ENCODE results near the gene INF2.

Gene INF2

GRCh38 chr14:104758981-104759969 is 69.9 kb downstream of the INF2 start:
- H3K4me3 ChIP-seq (ENCODE audit: control insufficient read depth, low read depth, low read length) = no peak overlapping the region
- no peak for DNase-seq (ENCODE audit: low read depth)
- TF ChIP-seq, protein P1, sequence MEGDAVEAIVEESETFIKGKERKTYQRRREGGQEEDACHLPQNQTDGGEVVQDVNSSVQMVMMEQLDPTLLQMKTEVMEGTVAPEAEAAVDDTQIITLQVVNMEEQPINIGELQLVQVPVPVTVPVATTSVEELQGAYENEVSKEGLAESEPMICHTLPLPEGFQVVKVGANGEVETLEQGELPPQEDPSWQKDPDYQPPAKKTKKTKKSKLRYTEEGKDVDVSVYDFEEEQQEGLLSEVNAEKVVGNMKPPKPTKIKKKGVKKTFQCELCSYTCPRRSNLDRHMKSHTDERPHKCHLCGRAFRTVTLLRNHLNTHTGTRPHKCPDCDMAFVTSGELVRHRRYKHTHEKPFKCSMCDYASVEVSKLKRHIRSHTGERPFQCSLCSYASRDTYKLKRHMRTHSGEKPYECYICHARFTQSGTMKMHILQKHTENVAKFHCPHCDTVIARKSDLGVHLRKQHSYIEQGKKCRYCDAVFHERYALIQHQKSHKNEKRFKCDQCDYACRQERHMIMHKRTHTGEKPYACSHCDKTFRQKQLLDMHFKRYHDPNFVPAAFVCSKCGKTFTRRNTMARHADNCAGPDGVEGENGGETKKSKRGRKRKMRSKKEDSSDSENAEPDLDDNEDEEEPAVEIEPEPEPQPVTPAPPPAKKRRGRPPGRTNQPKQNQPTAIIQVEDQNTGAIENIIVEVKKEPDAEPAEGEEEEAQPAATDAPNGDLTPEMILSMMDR (conservative IDR thresholded peaks at IDR 0.05; ENCODE audit: control insufficient read depth, insufficient read depth, low read depth, low read length) = no peak

DNA sequence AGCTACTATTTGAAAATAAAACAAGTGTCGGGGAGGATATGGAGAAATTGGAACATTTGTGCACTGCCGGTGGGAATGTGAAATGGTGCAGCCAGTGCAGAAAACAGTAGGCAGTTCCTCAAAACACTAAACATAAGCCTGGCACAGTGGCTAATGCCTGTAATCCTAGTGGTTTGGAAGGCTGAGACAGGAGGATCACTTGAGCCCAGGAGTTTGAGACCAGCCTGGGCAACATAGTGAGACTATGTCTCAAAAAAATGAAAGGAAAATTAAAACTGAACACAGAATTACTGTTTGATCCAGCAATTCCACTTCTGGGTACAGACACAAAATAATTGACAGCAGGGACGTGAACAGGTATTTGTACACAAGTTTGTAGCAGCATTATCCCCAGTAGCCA is 76.1 kb downstream of the INF2 start:
- TF ChIP-seq, protein P1 (conservative IDR thresholded peaks at IDR 0.05; ENCODE audit: control insufficient read depth, insufficient read depth, low read depth, low read length) = no peak
- H3K4me3 ChIP-seq (ENCODE audit: control insufficient read depth, low read depth, low read length) = no peak overlapping the region
- no peak for DNase-seq (ENCODE audit: low read depth)

GRCh38 chr14:104766256-104766862 is 76.9 kb downstream of the INF2 start:
- TF ChIP-seq, protein P1 (conservative IDR thresholded peaks at IDR 0.05; ENCODE audit: control insufficient read depth, insufficient read depth, low read depth, low read length) = no peak
- no peak overlapping the region for H3K4me3 ChIP-seq (ENCODE audit: control insufficient read depth, low read depth, low read length)
- DNase-seq (ENCODE audit: low read depth) = no peak

GRCh38 chr14:104766863-104767633 is 77.6 kb downstream of the INF2 start:
- H3K4me3 ChIP-seq (ENCODE audit: control insufficient read depth, low read depth, low read length) = no peak overlapping the region
- TF ChIP-seq, protein P1 (conservative IDR thresholded peaks at IDR 0.05; ENCODE audit: control insufficient read depth, insufficient read depth, low read depth, low read length) = no peak
- DNase-seq (ENCODE audit: low read depth) = no peak

GRCh38 chr14:104767634-104767918 is 78.2 kb downstream of the INF2 start:
- no peak for DNase-seq (ENCODE audit: low read depth)
- H3K4me3 ChIP-seq (ENCODE audit: control insufficient read depth, low read depth, low read length) = no peak overlapping the region
- TF ChIP-seq, protein P1 (conservative IDR thresholded peaks at IDR 0.05; ENCODE audit: control insufficient read depth, insufficient read depth, low read depth, low read length) = no peak

DNA sequence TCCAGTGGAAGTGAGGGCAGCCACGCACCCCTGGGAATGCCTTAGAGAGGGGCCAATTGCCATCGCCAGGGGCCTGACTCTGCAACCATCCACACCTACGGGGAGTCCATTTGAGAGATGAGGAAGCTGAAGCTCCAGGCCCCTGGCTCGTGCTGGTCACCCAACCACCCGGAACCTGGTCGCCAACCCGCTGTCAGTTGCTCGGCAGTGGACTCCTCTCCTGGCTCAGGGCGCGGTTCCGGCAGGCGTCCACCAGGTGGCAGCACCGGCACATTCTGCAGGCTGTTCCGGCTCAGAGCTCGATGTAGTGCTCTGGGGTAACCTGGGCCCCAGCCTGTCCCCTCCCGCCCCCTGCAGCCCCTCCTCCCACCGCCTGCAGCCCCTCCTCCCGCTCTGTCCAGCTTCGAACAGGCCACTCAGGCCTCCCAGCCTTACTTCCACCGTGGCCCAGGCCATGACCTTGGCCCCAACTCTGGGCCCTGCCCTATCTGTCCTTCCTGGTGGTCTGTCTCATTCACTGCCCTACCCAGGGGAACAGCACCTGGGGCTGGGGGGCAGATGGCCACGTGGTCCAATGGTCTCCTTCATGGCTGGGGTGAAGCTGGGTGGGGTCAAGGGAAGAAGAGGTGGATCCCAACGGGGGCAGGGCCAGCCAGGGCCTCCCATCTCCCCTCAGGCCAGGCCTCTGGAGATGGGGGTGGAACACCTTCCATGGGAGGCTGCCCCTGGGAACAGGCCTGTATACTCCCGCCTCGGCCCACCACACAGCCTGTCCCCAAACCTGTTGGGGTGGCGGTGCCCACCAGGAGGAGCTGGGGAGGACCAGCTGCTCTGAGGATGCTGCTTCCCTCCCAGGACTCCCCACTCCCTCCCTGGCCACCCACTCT is 79.3 kb downstream of the INF2 start:
- DNase-seq (ENCODE audit: low read depth) = peak; percentile 71
- no peak overlapping the region for H3K4me3 ChIP-seq (ENCODE audit: control insufficient read depth, low read depth, low read length)
- TF ChIP-seq, protein P1 (conservative IDR thresholded peaks at IDR 0.05; ENCODE audit: control insufficient read depth, insufficient read depth, low read depth, low read length) = peak; percentile 74

Measured in fibroblast of mammary gland (primary cell).